AG09309 (cell line): ENCODE results near the gene CFAP54.
"Not testable (repeated sequence)": the region's sequence is repeated elsewhere in the genome, so short reads cannot be mapped to it uniquely, and the experiment has no call there.

Source experiments
- DNase-seq: peaks from one replicate; pipeline ENCODE4 v3.0.0-alpha.2; 2010; ENCODE audit warnings: low read depth
- H3K4me3 ChIP-seq: 2 replicates; pipeline ENCODE4 v1.5.1; 2011; ENCODE audit warnings: mild to moderate bottlenecking, low read depth, low read length, moderate library complexity; ENCODE audit not compliant: control insufficient read depth
- CTCF ChIP-seq: IDR thresholded peaks from 2 replicates; pipeline ENCODE4 v1.5.1; 2011; ENCODE audit warnings: mild to moderate bottlenecking, low read depth, low read length, inconsistent platforms; ENCODE audit not compliant: insufficient read depth, control insufficient read depth; ENCODE audit errors: missing control alignments

CFAP54 gene

DNA sequence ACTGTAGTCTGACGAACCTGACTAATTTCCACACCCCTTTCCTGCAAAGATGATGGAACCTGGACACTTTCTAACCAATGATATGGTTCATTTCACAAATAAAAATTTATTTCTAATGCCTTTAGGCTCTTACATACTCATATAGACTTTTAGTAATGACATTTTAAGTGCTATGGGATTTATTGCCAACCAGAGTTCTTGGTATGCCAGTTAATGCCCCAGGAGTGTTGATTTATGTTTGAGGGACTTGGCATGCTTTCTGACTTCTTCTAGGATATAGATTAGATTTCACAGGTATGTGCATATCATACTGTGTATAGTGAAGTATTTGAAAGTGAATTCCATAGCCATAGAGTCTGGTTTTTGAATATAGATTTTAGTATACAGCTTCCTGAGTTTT, 159.5 kb downstream of the CFAP54 start:
- no peak for DNase-seq
- H3K4me3 ChIP-seq = no peak overlapping the region
- TF ChIP-seq CTCF = no peak

GRCh38 chr12:96652870-96653269, 163.5 kb downstream of the CFAP54 start:
- no peak for TF ChIP-seq CTCF
- no peak overlapping the region for H3K4me3 ChIP-seq
- DNase-seq = no peak

- TF ChIP-seq CTCF = no peak
- H3K4me3 ChIP-seq = no peak overlapping the region
- no peak for DNase-seq
Observed at GRCh38 chr12:96658075-96658474, 168.7 kb downstream of the CFAP54 start.

- H3K4me3 ChIP-seq = no peak overlapping the region
- no peak for TF ChIP-seq CTCF
- DNase-seq = no peak
Observed at GRCh38 chr12:96669786-96670185, 180.4 kb downstream of the CFAP54 start.

GRCh38 chr12:96670334-96670899, 181.0 kb downstream of the CFAP54 start:
- DNase-seq = no peak
- TF ChIP-seq CTCF = no peak
- H3K4me3 ChIP-seq = no peak overlapping the region

DNA sequence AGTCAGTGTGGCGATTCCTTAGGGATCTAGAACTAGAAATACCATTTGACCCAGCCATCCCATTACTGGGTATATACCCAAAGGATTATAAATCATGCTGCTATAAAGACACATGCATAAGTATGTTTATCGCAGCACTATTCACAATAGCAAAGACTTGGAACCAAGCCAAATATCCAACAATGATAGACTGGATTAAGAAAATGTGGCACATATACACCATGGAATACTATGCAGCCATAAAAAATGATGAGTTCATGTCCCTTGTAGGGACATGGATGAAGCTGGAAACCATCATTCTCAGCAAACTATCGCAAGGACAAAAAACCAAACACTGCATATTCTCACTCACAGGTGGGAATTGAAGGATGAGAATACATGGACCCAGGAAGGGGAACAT, 186.1 kb downstream of the CFAP54 start:
- not testable (repeated sequence) for H3K4me3 ChIP-seq, DNase-seq

DNA sequence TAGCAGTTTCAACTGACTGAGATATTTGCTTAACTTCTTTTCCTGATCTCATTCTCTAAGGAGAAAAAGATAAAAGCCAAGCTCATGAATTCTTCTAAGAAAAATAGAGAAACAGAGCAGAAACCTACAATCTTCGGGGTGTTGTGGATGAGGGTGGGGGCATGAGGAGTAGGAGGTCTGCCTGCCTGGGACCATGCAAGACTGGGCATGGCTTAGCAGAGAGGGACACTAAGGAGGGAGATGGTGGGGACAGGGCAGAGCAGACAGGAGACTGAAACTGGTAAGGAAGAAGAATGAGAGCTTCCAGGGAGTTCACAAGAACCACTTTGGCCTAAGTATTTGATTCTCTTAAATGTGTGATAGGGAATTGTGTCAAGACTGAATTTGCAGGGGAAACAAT, 188.0 kb downstream of the CFAP54 start:
- no peak for TF ChIP-seq CTCF
- H3K4me3 ChIP-seq = no peak overlapping the region
- DNase-seq = no peak

DNA sequence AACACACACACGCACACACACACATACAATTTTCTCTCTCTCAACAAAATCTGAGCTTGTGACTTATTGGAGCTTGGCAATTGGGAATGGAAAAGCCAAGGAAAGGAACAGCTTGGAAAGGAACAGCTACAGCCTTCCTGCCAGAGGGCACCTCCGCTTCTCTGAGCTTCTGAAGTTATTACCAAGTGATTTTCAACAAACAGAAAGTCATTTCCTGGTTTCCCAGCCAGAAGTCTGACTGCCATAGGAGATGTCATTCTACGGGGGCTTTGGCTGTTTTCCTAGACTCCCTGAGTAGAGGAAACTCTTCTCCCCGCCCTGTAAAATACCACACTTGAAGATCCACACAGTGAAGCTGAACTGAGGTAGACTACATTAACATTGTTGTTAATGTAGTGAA, 198.3 kb downstream of the CFAP54 start:
- no peak for DNase-seq
- H3K4me3 ChIP-seq = no peak overlapping the region

More for the DNA sequence above, 198.3 kb downstream of the CFAP54 start:
- no peak for TF ChIP-seq CTCF
